Purkinje cell (primary cell): ENCODE results near the gene KCNIP1. TPM values are rescaled to one million over a fixed set of nuclear protein-coding genes. Genes with fewer than 3 reads are reported as not detected.

Source experiments
- polyA plus RNA-seq: library from polyadenylated mRNA; unstranded; fragments of >200 nt; fragmentation: Nextera tagmentation; gene quantifications from 2 replicates; pipeline ENCODE4 v1.2.1, GENCODE V29; 2014

The KCNIP1 gene
- polyA plus RNA-seq = 139 and 148 TPM in 2 replicates

DNA sequence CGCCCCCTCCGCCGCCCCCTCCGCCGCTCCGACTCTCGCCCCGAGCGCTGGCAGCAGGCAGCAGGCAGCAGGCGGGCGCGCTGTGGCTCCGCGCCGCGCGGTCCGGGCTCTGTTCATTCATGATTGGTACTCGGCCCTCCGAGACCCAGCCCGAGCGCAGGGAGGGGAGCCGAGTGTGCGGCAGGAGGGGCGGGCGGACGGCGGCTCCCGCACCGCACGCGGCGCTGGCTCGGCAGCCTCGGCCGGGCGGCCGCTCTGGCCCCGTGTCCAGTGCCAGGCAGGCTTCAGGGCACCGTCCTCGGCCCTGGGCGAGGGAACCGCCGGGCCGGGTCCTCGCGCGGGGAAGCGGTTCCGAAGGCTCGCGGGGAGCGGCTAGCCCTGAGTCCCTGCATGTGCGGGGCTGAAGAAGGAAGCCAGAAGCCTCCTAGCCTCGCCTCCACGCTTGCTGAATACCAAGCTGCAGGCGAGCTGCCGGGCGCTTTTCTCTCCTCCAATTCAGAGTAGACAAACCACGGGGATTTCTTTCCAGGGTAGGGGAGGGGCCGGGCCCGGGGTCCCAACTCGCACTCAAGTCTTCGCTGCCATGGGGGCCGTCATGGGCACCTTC lies at the start of gene KCNIP1:
TSS of gene KCNIP1 (plus strand) at position 31 of the 607 bp plus-strand sequence.

DNA sequence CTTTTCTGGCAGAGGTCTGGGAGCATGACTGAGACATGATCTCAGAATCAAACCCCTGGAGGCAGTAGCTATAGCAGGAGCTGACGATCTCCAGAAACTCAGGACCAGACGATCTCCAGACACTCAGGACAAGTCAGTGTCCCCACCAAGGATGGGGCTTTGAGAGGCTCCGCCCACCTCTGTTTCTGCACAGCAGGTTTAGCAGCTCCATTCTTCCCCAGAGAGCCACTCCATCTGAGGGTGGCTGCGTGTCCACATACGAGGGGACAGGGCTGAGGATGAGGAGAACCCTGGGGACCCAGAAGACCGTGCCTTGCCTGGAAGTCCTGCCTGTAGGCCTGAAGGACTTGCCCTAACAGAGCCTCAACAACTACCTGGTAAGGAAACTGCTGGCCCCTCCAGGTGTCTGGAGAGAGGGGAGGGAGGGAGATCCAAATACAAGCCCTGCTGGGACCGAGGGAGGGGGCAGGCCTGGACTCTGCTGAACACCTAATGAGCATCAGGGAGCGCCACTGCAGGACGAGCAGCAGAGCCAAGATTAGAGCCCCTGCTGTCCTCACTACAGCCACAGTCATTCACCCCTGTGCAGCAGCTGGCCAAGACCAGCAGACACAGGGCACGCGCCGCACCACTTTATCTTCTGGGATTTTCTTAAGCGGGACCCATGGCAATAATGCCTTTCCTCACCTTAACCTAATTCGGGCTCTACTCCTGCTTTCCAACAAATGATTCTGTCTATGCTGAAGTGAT lies 279.9 kb downstream of the KCNIP1 start, which contains the start of gene GABRP:
TSS of gene GABRP (plus strand) at position 228 of the 750 bp plus-strand sequence. CDS start 4,891 bp downstream, outside the sequence.

Other genes with a start within 250 kb of the KCNIP1 start
- 0.15 and 0.87 TPM in 2 replicates for gene LCP2, start 206.2 kb upstream of the KCNIP1 start, polyA plus RNA-seq
- 3.2 and 6.3 TPM in 2 replicates for gene KCNMB1, start 114.7 kb upstream of the KCNIP1 start, polyA plus RNA-seq